K562 (cell line): ENCODE data around the gene MRAS. TPM values are rescaled to one million over a fixed set of nuclear protein-coding genes. Genes with fewer than 3 reads are reported as not detected.

ENCODE experiments used
- ATAC-seq: fragments of 200-7000 bp; cut with Tn5 transposase; 3 replicates; pipeline ENCODE4 v1.9.1; 2020; ENCODE audit warnings: moderate library complexity
- BruUV-seq: library from RNA; stranded (reverse); fragments of 400-500 nt; replicated peaks from 2 replicates; lab custom pipeline; 2021; lab: Mats Ljungman, UMichigan
- CTCF ChIA-PET: fragments of 300-600 bp; formaldehyde crosslinking; extraction: SDS; loops from one replicate; lab custom pipeline; 2021; ENCODE audit warnings: low intra/inter-chr PET ratio; lab: Yijun Ruan, JAX
- POLR2A ChIA-PET: fragments of 300-600, 350-650 bp; sonication (Branson Sonifier 250); formaldehyde crosslinking; extraction: SDS; loops from one replicate; lab custom pipeline; 2021; ENCODE audit warnings: antibody characterized with exemption, inconsistent platforms; lab: Yijun Ruan, JAX
- DNase-seq, 4 experiments: peaks; one replicate each; pipeline versions ENCODE4 v3.0.0 to v3.0.0-alpha.2; 2011 to 2018; ENCODE audit warnings: low spot score in 3 of 4, mixed read lengths in 3 of 4; ENCODE audit errors: extremely low read depth in 1 of 4
- FAIRE-seq: peaks from 2 replicates; lab custom pipeline; 2011; peaks lifted over from hg19 to GRCh38; lab: Jason Lieb, UNC
- H2AFZ ChIP-seq: 2 replicates; pipeline ENCODE4 v1.6.0; 2011; ENCODE audit warnings: low read depth, low read length, control low read depth, inconsistent platforms
- H3K27ac ChIP-seq: fragments of 200-600 bp; 3 replicates; pipeline ENCODE4 v1.8.0; 2011; ENCODE audit warnings: low read depth, mild to moderate bottlenecking, control low read depth, inconsistent platforms, low read length, moderate library complexity, mixed read lengths; ENCODE audit errors: extremely low read depth
- H3K27me3 ChIP-seq, 2 experiments: fragments of 300-600 bp in 1 of 2; 2 replicates in 1 of 2; 3 replicates in 1 of 2; pipeline versions ENCODE4 v1.6.0 to v1.8.0; 2011; ENCODE audit warnings: inconsistent platforms in 2 of 2, low read length in 2 of 2, mild to moderate bottlenecking in 1 of 2, mixed read lengths in 1 of 2, moderate library complexity in 1 of 2; ENCODE audit not compliant: control insufficient read depth in 2 of 2, insufficient read depth in 2 of 2
- H3K36me3 ChIP-seq: fragments of 300-600 bp; 3 replicates; pipeline ENCODE4 v1.8.0; 2011; ENCODE audit warnings: mild to moderate bottlenecking, low read length, inconsistent platforms; ENCODE audit not compliant: control insufficient read depth, insufficient read depth
- H3K4me1 ChIP-seq, 2 experiments: fragments of 200-600 bp in 1 of 2; replicated peaks in 1 of 2; 2 replicates in 1 of 2; 3 replicates in 1 of 2; pipeline versions ENCODE4 v1.5.1 to v1.8.0; 2011; ENCODE audit warnings: inconsistent platforms in 2 of 2, low read length in 2 of 2, mild to moderate bottlenecking in 1 of 2, mixed read lengths in 1 of 2, moderate library complexity in 1 of 2; ENCODE audit not compliant: control insufficient read depth in 2 of 2, insufficient read depth in 2 of 2
- H3K4me2 ChIP-seq: 2 replicates; pipeline ENCODE4 v1.6.1; 2011; ENCODE audit warnings: low read length, control low read depth, inconsistent platforms, mixed read lengths; ENCODE audit not compliant: insufficient read depth
- H3K4me3 ChIP-seq: fragments of 200-600 bp; sonication (generic), shearing (Covaris generic); 2 replicates; pipeline ENCODE4 v1.5.1; 2016; ENCODE audit warnings: control low read depth, inconsistent platforms
- H3K79me2 ChIP-seq: fragments of 200-600 bp; 3 replicates; pipeline ENCODE4 v1.8.0; 2011; ENCODE audit warnings: low read length, inconsistent platforms; ENCODE audit not compliant: control insufficient read depth, insufficient read depth
- H3K9ac ChIP-seq, 2 experiments: 2 replicates each; pipeline versions ENCODE4 v1.6.0 to v1.6.1; 2011; ENCODE audit warnings: low read depth in 2 of 2, low read length in 2 of 2, control low read depth in 1 of 2, inconsistent platforms in 1 of 2, mild to moderate bottlenecking in 1 of 2, mixed read lengths in 1 of 2; ENCODE audit not compliant: insufficient read depth in 1 of 2
- H3K9me1 ChIP-seq: one replicate; pipeline ENCODE4 v1.6.0; 2011; ENCODE audit warnings: inconsistent platforms, mild to moderate bottlenecking, low read length, moderate library complexity; ENCODE audit not compliant: control insufficient read depth, insufficient read depth
- H3K9me3 ChIP-seq: replicated peaks from 2 replicates; pipeline ENCODE4 v1.5.1; 2011; ENCODE audit warnings: low read depth, low read length, inconsistent platforms; ENCODE audit not compliant: control insufficient read depth, insufficient read depth
- H4K20me1 ChIP-seq: replicated peaks from 2 replicates; pipeline ENCODE4 v1.6.1; 2011; ENCODE audit warnings: low read length, inconsistent platforms, mixed read lengths; ENCODE audit not compliant: control insufficient read depth, insufficient read depth
- ADNP ChIP-seq: fragments of 200-800 bp; sonication (Bioruptor generic); IDR thresholded peaks from 2 replicates; pipeline ENCODE4 v1.6.1; 2016; ENCODE audit warnings: missing genetic modification characterization, missing compliant biosample characterization
- FOXP1 ChIP-seq: sonication (generic); formaldehyde crosslinking; IDR thresholded peaks from 2 replicates; pipeline ENCODE4 v1.8.0; 2022; ENCODE audit warnings: mild to moderate bottlenecking, missing genetic modification reagents
- HDGF ChIP-seq: fragments of 450-650 bp; IDR thresholded peaks from 2 replicates; pipeline ENCODE4 v1.6.1; 2016
- HES1 ChIP-seq: fragments of 450-650 bp; IDR thresholded peaks from 2 replicates; pipeline ENCODE4 v1.6.1; 2016; ENCODE audit warnings: low read depth, mild to moderate bottlenecking, moderate library complexity
- HMBOX1 ChIP-seq: sonication (generic); IDR thresholded peaks from 2 replicates; pipeline ENCODE4 v1.6.1; 2016
- SLC30A9 ChIP-seq: fragments of 250-450 bp; sonication (Bioruptor Pico); IDR thresholded peaks from 2 replicates; pipeline ENCODE4 v1.8.0; 2022; ENCODE audit warnings: mild to moderate bottlenecking, moderate library complexity
- TCF3 ChIP-seq: sonication (generic); formaldehyde crosslinking; IDR thresholded peaks from 2 replicates; pipeline ENCODE4 v1.4.0; 2020; ENCODE audit warnings: mild to moderate bottlenecking, missing genetic modification reagents
- ZBTB12 ChIP-seq: fragments of 250-450 bp; sonication (Bioruptor Pico); IDR thresholded peaks from 2 replicates; pipeline ENCODE4 v1.4.0; 2020
- ZC3H8 ChIP-seq: fragments of 450-650 bp; IDR thresholded peaks from 2 replicates; pipeline ENCODE4 v1.6.1; 2017
- ZNF184 ChIP-seq: sonication (generic); formaldehyde crosslinking; IDR thresholded peaks from 2 replicates; pipeline ENCODE4 v1.5.0; 2020; ENCODE audit warnings: missing genetic modification reagents
- ZNF436 ChIP-seq: fragments of 250-450, 450-650 bp; sonication (Bioruptor Pico); formaldehyde crosslinking; IDR thresholded peaks from 2 replicates; pipeline ENCODE4 v1.7.0; 2020; ENCODE audit warnings: mild to moderate bottlenecking
- ZNF445 ChIP-seq: fragments of 250-450 bp; sonication (Bioruptor Pico); IDR thresholded peaks from 2 replicates; pipeline ENCODE4 v1.4.0; 2020; ENCODE audit warnings: low read depth, mild to moderate bottlenecking, moderate library complexity
- ZNF668 ChIP-seq: fragments of 250-450 bp; sonication (Bioruptor Pico); IDR thresholded peaks from 2 replicates; pipeline ENCODE4 v1.8.0; 2022; ENCODE audit warnings: mild to moderate bottlenecking, inconsistent platforms
- WGBS: fragments of 100-300 bp; shearing (Covaris generic); methylation state at CpG from one replicate; pipeline ENCODE4 v1.1.6; 2016; ENCODE audit warnings: low coverage, mixed read lengths; ENCODE audit not compliant: insufficient coverage; ENCODE audit errors: missing lambda C conversion rate; 5-methylcytosine and 5-hydroxymethylcytosine counted together
- in situ Hi-C: fragments of 300-500 bp; cut with MboI; formaldehyde crosslinking; loops from 4 replicates; pipeline ENCODE4 v1.15.0; 2018; ENCODE audit warnings: inconsistent platforms, mixed read lengths
- intact Hi-C: fragments of 100-400 bp; cut with micrococcal nuclease; formaldehyde crosslinking; loops from 2 replicates; pipeline ENCODE4 v1.14.2; 2022
- polyA plus RNA-seq, 8 experiments: library from polyadenylated mRNA; depleted of rRNA in 4 of 8; stranded (reverse) in 5 of 8; unstranded in 3 of 8; fragments of >200 nt; fragmentation: Nextera tagmentation in 2 of 8; fragmentation: Illumina TruSeq in 1 of 8; extraction: Ambion mirVana in 2 of 8; extraction: Trizol in 1 of 8; gene quantifications; 2 replicates each; pipeline versions ENCODE4 v1.2.1 to v1.2.3, GENCODE V29; 2011 to 2014; ENCODE audit warnings: inconsistent platforms in 1 of 8, missing spikeins in 1 of 8
- total RNA-seq, 7 experiments: library from RNA; depleted of rRNA in 6 of 7; stranded (reverse); fragments of >200 nt in 6 of 7; fragmentation: Illumina TruSeq in 2 of 7; extraction: Trizol in 2 of 7; gene quantifications; 2 replicates each; pipeline versions ENCODE4 v1.2.1 to v1.2.3, GENCODE V29; 2011 to 2021; ENCODE audit warnings: low replicate concordance in 1 of 7

MRAS gene
- total and polyA plus RNA-seq, 9 of the 15 experiments (the other 6 are each of a cell fraction or from before 2014, with no cell fraction given) = 1.5 to 10.0 (median 5.0) TPM

- Histone ChIP-seq H3K4me3 (no peak overlapping the region), H3K79me2 (no peaks in the 10 kb centered on the region), H3K4me1 (no peaks in the 10 kb centered on the region), H3K27me3 (peaks cover 0 to 10% of the 10 kb centered on the region in 2 experiments; a peak in 2 of 5 replicates), H3K9me1 (no peaks in the 10 kb centered on the region), H3K27ac (no peak overlapping the region), H3K9ac (no peak overlapping the region), H3K9me3 (no peaks in the 10 kb centered on the region), H3K36me3 (no peaks in the 10 kb centered on the region), H2AFZ (no peak overlapping the region), H4K20me1 (no peaks in the 10 kb centered on the region), H3K4me2 (no peak overlapping the region)
- ChIA-PET POLR2A (interaction anchor here (0.7 kb wide), 1 partner anchor 11 kb away, joined by 3 read pairs; no protein-coding TSS in a partner anchor), CTCF (no interaction called here)
- in situ Hi-C loops (no loop called here), intact Hi-C loops (loop anchor here (10.0 kb wide), 1 partner anchor 48 kb away; no protein-coding TSS in a partner anchor)
- DNase-seq (no peak), ATAC-seq (no peak), FAIRE-seq (no peak)
- BruUV-seq = no TSS peak
- 8% methylated on average over 4 of the region's 4 CpGs for WGBS
- TF ChIP-seq ADNP = no peak
- TF ChIP-seq ZBTB12 = no peak
- no peak for TF ChIP-seq ZNF445
- no peak for TF ChIP-seq ZNF436 (CRISPR knock-in tag)
- TF ChIP-seq FOXP1 (CRISPR knock-in tag) = no peak
- no peak for TF ChIP-seq ZC3H8
- TF ChIP-seq HES1 = no peak
- no peak for TF ChIP-seq SLC30A9 (CRISPR knock-in tag)
- no peak for TF ChIP-seq ZNF184 (CRISPR knock-in tag)
- no peak for TF ChIP-seq HMBOX1
- TF ChIP-seq ZNF668 = no peak
- no peak for TF ChIP-seq HDGF
- no peak for TF ChIP-seq TCF3 (CRISPR knock-in tag)
Observed at GRCh38 chr3:138336454-138336999, 11.9 kb upstream of the MRAS start.
